Cardiac muscle cell (in vitro differentiated cells and primary cell): ENCODE data around the gene FADS6. TPM values are rescaled to one million over a fixed set of nuclear protein-coding genes. Genes with fewer than 3 reads are reported as not detected.
A peak's percentile ranks its signal among the peaks of the same experiment; 100 is the strongest.

ENCODE experiments used
- DNase-seq, 2 donors: peaks; one replicate each; pipeline versions ENCODE4 v3.0.0 to v3.0.0-alpha.2; 2010 to 2017; ENCODE audit warnings: low read depth in 1 of 2, low spot score in 1 of 2
- H3K27ac ChIP-seq: fragments of 200-600 bp; sonication (generic); 2 replicates; pipeline ENCODE4 v1.5.1; 2016
- H3K27me3 ChIP-seq: fragments of 200-600 bp; sonication (generic); 2 replicates; pipeline ENCODE4 v1.6.0; 2016; ENCODE audit warnings: control low read depth
- H3K36me3 ChIP-seq: fragments of 200-600 bp; sonication (generic); 2 replicates; pipeline ENCODE4 v1.5.1; 2016; ENCODE audit warnings: control low read depth
- H3K4me1 ChIP-seq: fragments of 200-600 bp; sonication (generic); 2 replicates; pipeline ENCODE4 v1.8.1; 2017; ENCODE audit warnings: low read depth, mild to moderate bottlenecking, mixed run types
- H3K4me3 ChIP-seq: fragments of 200-600 bp; sonication (generic); 2 replicates; pipeline ENCODE4 v1.5.1; 2016; ENCODE audit warnings: mild to moderate bottlenecking
- H3K9me3 ChIP-seq: fragments of 200-600 bp; sonication (generic); 2 replicates; pipeline ENCODE4 v1.5.1; 2017; ENCODE audit warnings: low read depth, mild to moderate bottlenecking, control low read depth
- polyA plus RNA-seq: library from polyadenylated mRNA; unstranded; fragments of >200 nt; fragmentation: Nextera tagmentation; extraction: Ambion mirVana; gene quantifications from 2 replicates; pipeline ENCODE4 v1.2.1, GENCODE V29; 2016
- total RNA-seq: library from RNA; depleted of rRNA; stranded (reverse); fragments of >200 nt; gene quantifications from 2 replicates; pipeline ENCODE4 v1.2.3, GENCODE V29; 2016
- TF ChIP-seq, protein P1 (sequence below): IDR thresholded peaks from 2 replicates; pipeline ENCODE4 v1.5.1; 2012; ENCODE audit warnings: low read depth, mild to moderate bottlenecking, low read length

The FADS6 gene
- total and polyA plus RNA-seq, 2 experiments from 2014 or later = 0.83 to 1.3 TPM

DNA sequence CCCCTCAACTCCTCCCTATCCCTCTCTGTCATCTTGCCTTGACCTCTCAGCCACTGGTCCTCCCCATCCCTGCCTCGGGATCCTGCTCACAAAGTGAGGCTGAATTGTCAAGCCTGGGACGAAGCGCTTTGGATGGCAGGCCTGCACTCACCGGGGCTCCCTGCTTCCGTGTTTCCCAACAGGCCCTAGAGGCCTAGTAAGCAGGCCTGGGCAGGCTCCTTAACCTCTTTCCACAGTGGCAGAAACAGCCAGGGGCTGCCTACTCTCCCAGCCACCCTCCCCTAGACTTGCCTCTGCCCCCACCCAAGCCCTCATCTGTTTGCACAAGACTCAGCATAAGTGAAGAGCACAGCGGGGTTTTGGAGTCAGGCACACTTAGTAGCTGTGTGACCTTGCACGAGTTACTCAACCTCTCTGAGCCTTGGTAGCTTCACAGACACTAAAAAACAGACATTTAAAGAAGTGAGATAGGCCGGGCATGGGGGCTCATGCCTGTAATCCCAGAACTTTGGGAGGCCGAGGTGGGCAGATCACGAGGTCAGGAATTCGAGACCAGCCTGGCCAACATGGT, 5.0 kb upstream of the FADS6 start:
- Histone ChIP-seq H3K4me3 (no peak overlapping the region), H3K27ac (no peak overlapping the region), H3K27me3 (peaks cover 27% of the 10 kb centered on the region), H3K4me1 (no peaks in the 10 kb centered on the region), H3K9me3 (no peaks in the 10 kb centered on the region), H3K36me3 (no peaks in the 10 kb centered on the region)
- DNase-seq = no peak
- TF ChIP-seq, protein P1, sequence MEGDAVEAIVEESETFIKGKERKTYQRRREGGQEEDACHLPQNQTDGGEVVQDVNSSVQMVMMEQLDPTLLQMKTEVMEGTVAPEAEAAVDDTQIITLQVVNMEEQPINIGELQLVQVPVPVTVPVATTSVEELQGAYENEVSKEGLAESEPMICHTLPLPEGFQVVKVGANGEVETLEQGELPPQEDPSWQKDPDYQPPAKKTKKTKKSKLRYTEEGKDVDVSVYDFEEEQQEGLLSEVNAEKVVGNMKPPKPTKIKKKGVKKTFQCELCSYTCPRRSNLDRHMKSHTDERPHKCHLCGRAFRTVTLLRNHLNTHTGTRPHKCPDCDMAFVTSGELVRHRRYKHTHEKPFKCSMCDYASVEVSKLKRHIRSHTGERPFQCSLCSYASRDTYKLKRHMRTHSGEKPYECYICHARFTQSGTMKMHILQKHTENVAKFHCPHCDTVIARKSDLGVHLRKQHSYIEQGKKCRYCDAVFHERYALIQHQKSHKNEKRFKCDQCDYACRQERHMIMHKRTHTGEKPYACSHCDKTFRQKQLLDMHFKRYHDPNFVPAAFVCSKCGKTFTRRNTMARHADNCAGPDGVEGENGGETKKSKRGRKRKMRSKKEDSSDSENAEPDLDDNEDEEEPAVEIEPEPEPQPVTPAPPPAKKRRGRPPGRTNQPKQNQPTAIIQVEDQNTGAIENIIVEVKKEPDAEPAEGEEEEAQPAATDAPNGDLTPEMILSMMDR = no peak

DNA sequence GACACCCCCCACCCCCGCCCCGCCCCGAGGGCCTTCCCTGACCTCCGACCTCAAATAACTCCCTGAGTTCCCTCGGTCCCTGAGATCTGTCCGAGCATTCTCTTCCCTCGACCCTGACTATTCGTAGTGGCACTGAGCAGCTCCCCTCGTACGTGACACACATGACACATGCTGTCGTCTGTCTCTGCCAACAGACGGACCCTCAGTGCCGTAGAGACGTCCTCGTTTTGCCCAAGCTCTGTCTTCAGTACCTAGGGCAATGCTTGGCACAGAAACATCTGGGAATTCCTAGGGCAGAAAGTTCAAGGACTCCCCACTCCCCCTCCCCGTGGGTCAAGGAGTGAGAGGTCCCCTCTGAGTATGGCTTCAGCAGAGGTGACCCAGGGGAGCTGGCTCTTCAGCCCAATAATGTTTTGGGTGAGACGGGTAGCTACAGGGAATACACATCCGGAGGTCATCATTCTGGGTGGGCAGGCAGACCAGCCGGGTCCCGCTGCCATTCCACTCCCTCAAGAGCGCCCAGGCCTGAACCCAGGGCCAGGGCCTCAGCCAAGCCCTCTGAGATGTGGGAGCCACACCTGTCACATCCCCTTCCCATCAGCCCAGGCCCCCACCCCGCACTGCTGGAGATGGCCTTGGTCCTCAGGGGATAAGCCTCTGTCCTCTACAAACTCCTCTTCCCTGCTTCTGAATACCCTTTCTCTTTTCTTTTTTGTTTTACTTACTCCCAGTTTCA, 671 bp upstream of the FADS6 start:
- no peak for DNase-seq
- Histone ChIP-seq H3K9me3 (no peaks in the 10 kb centered on the region), H3K4me1 (no peaks in the 10 kb centered on the region), H3K27ac (no peak overlapping the region), H3K27me3 (peaks cover 37% of the 10 kb centered on the region), H3K4me3 (peak overlapping the region; percentile 29), H3K36me3 (no peaks in the 10 kb centered on the region)
- TF ChIP-seq, protein P1 = no peak

DNA sequence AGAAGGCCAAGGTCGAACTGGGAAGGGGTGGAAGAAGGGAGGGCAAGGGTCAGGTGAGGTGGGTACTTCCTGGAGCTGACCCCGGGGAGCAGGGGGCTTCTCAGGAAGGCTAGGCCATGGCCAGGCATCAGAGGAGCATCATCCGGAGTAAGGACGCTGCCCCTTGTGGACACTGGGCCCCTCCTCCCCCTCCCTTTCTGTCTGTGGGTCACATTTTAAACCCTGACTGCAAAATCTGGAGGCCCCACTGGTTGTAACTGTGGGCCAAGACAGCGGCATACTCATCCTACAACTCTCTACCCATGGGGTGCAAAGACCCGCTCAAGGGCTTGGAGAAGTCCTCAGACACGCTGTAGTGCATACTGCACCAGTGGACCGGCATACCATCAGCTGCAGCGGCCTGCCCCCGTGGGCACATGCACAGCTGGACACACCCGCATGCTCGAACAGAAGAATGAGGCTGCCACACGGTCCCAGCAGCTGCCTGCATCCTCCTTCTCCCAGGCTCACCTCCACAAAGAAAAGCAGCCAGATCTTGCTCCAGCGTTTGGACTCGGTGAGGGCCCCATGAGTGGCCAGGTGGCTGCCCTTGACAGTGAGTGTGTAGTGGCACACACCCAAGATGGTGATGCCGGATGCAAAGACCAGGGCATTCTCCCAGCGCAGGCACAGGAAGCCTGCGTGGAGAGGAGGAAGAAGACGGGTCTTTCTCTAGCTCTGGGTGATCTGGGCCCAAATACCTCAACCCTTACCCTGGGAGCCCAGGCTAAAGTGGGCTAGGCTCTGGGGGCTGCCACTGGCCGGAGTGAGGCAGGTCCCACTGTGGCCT, 1.2 kb downstream of the FADS6 start:
- Histone ChIP-seq H3K9me3 (no peaks in the 10 kb centered on the region), H3K27me3 (peaks cover 37% of the 10 kb centered on the region), H3K36me3 (no peaks in the 10 kb centered on the region), H3K27ac (no peak overlapping the region), H3K4me3 (no peak overlapping the region), H3K4me1 (no peaks in the 10 kb centered on the region)
- TF ChIP-seq, protein P1 = no peak
- no peak for DNase-seq

DNA sequence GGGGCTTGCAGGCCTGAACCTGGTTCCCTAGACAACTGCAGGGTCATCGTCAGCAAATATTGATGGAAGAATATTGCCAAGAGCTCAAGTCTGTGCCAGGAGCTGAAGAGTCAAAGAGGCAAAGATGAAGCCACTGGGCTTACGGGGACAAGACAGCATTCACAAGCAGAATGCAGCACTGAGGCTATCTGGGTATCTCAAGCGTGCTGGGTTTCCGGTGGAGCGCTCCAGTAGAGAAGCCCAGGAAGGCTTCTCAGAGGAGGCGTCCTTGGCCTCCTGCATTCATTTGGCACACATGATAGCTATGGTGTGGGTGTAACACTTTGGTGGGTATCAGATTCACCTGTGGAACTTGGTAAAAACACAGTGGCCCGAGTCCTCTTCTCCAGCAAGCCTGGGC, 2.9 kb downstream of the FADS6 start:
- Histone ChIP-seq H3K4me1 (no peaks in the 10 kb centered on the region), H3K27ac (no peak overlapping the region), H3K27me3 (peaks cover 25% of the 10 kb centered on the region), H3K4me3 (no peak overlapping the region), H3K9me3 (no peaks in the 10 kb centered on the region), H3K36me3 (no peaks in the 10 kb centered on the region)
- no peak for DNase-seq
- TF ChIP-seq, protein P1 = no peak

DNA sequence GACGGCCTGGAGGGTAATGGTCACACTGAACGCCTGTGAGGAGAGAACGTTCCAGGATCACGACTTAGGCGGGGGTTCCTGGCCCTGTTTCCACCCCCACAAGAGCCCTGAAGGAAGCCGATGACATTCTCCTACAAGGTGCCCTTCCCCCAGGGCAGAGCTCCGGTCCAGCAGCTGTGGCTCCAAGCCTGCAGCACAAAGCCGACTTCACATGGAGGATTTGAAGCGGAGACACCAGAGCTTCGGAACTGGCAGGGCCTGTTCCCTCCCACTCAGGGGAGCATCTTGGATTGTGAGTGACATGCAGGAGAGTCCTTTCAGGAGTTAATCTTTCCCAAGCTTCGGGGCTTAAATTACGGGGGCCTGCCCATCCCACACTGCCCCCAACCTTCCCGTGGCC, 5.0 kb downstream of the FADS6 start:
- TF ChIP-seq, protein P1 = no peak
- no peak overlapping the region for H3K27ac ChIP-seq
- H3K27me3 ChIP-seq = peaks cover 11% of the 10 kb centered on the region
- no peaks in the 10 kb centered on the region for H3K9me3 ChIP-seq
- DNase-seq = no peak
- no peak overlapping the region for H3K4me3 ChIP-seq
- H3K36me3 ChIP-seq = no peaks in the 10 kb centered on the region
- no peaks in the 10 kb centered on the region for H3K4me1 ChIP-seq
